Keratinocyte (primary cell): Measurements from ENCODE around the gene CMKLR1. TPM values are rescaled to one million over a fixed set of nuclear protein-coding genes. Genes with fewer than 3 reads are reported as not detected.

ENCODE experiments used
- DNase-seq: peaks from one replicate; pipeline ENCODE4 v3.0.0-alpha.2; 2011; ENCODE audit warnings: low read depth, missing footprints, low spot score
- FAIRE-seq: peaks from 2 replicates; lab custom pipeline; 2011; peaks lifted over from hg19 to GRCh38; lab: Jason Lieb, UNC
- H2AFZ ChIP-seq: 2 replicates; pipeline ENCODE4 v1.6.0; 2012; ENCODE audit warnings: low read length, control low read depth, inconsistent platforms; ENCODE audit not compliant: control insufficient read depth
- H3K27ac ChIP-seq: 2 replicates; pipeline ENCODE4 v1.5.1; 2011; ENCODE audit warnings: low read length; ENCODE audit not compliant: control insufficient read depth, insufficient read depth
- H3K27me3 ChIP-seq: 3 replicates; pipeline ENCODE4 v1.6.0; 2011; ENCODE audit warnings: low read length; ENCODE audit not compliant: control insufficient read depth, insufficient read depth; ENCODE audit errors: extremely low read depth
- H3K36me3 ChIP-seq, 2 experiments: 2 replicates in 1 of 2; 3 replicates in 1 of 2; pipeline ENCODE4 v1.5.1; 2011; ENCODE audit warnings: low read length in 2 of 2, mild to moderate bottlenecking in 1 of 2; ENCODE audit not compliant: control insufficient read depth in 2 of 2, insufficient read depth in 2 of 2; ENCODE audit errors: extremely low read depth in 1 of 2
- H3K4me1 ChIP-seq: 3 replicates; pipeline ENCODE4 v1.5.1; 2011; ENCODE audit warnings: low read length; ENCODE audit not compliant: control insufficient read depth, insufficient read depth; ENCODE audit errors: extremely low read depth
- H3K4me2 ChIP-seq: 3 replicates; pipeline ENCODE4 v1.6.0; 2011; ENCODE audit warnings: low read depth, low read length; ENCODE audit not compliant: control insufficient read depth, insufficient read depth; ENCODE audit errors: extremely low read depth
- H3K4me3 ChIP-seq, 3 experiments: fragments of 200-600 bp in 1 of 3; sonication (generic) in 1 of 3; 2 replicates in 2 of 3; 3 replicates in 1 of 3; pipeline ENCODE4 v1.5.1; 2011 to 2016; ENCODE audit warnings: low read length in 3 of 3, mild to moderate bottlenecking in 3 of 3, control low read depth in 2 of 3, inconsistent platforms in 1 of 3, low read depth in 1 of 3, mixed read lengths in 1 of 3, mixed run types in 1 of 3, moderate library complexity in 1 of 3; ENCODE audit not compliant: control insufficient read depth in 2 of 3, insufficient read depth in 2 of 3; ENCODE audit errors: extremely low read depth in 1 of 3
- H3K79me2 ChIP-seq: 2 replicates; pipeline ENCODE4 v1.6.0; 2012; ENCODE audit warnings: low read length; ENCODE audit not compliant: control insufficient read depth, insufficient read depth
- H3K9ac ChIP-seq: 3 replicates; pipeline ENCODE4 v1.6.0; 2011; ENCODE audit warnings: low read length; ENCODE audit not compliant: control insufficient read depth, insufficient read depth; ENCODE audit errors: extremely low read depth
- H3K9me1 ChIP-seq: 3 replicates; pipeline ENCODE4 v1.6.0; 2011; ENCODE audit warnings: low read length; ENCODE audit not compliant: control insufficient read depth, insufficient read depth; ENCODE audit errors: extremely low read depth
- H3K9me3 ChIP-seq: 2 replicates; pipeline ENCODE4 v1.5.1; 2012; ENCODE audit warnings: low read depth, low read length; ENCODE audit not compliant: control insufficient read depth
- H4K20me1 ChIP-seq: 3 replicates; pipeline ENCODE4 v1.6.0; 2011; ENCODE audit warnings: low read length; ENCODE audit not compliant: control insufficient read depth, insufficient read depth; ENCODE audit errors: extremely low read depth
- CTCF ChIP-seq, 3 experiments: IDR thresholded peaks in 1 of 3; conservative IDR thresholded peaks in 1 of 3; optimal IDR thresholded peaks in 1 of 3; 2 replicates in 2 of 3; 3 replicates in 1 of 3; pipeline versions ENCODE3 to v1.5.1; 2011; ENCODE audit warnings: low read length in 3 of 3, mild to moderate bottlenecking in 3 of 3, moderate library complexity in 2 of 3, control low read depth in 1 of 3, inconsistent platforms in 1 of 3; ENCODE audit not compliant: insufficient read depth in 2 of 3; ENCODE audit errors: extremely low read depth in 1 of 3
- dilution Hi-C: fragments of 300-500 bp; cut with MboI; formaldehyde crosslinking; loops from one replicate; pipeline ENCODE4 v1.7.0; 2020; ENCODE audit warnings: low sequenced_read_pairs; ENCODE audit not compliant: extremely low pct_ligation_motif_present
- polyA plus RNA-seq, 5 experiments: library from polyadenylated mRNA; depleted of rRNA in 3 of 5; stranded (reverse) in 3 of 5; stranded (forward) in 1 of 5; unstranded in 1 of 5; fragments of >200 nt; gene quantifications; 1 replicate in 1 of 5; 2 replicates in 3 of 5; 3 replicates in 1 of 5; pipeline versions ENCODE4 v1.2.1 to v1.2.3, GENCODE V29; 2011 to 2012; ENCODE audit warnings: missing spikeins in 2 of 5, low read depth in 1 of 5, low replicate concordance in 1 of 5

The CMKLR1 gene
- polyA plus RNA-seq, 1 donor (not counting 4 experiments of a cell fraction or from before 2014, with no cell fraction given): not detected

- no peaks in the 10 kb centered on the region for H3K9me1 ChIP-seq
- no peak overlapping the region for H2AFZ ChIP-seq
- no peak overlapping the region for H3K4me3 ChIP-seq
- no peak overlapping the region for H3K27ac ChIP-seq
- H3K4me1 ChIP-seq: no peaks in the 10 kb centered on the region
- H3K36me3 ChIP-seq: no peaks in the 10 kb centered on the region
- H3K9me3 ChIP-seq: no peaks in the 10 kb centered on the region
- no peak overlapping the region for H3K4me2 ChIP-seq
- no peaks in the 10 kb centered on the region for H3K79me2 ChIP-seq
- DNase-seq: no peak
- no peak for FAIRE-seq
- H3K9ac ChIP-seq: no peak overlapping the region
- no peak for TF ChIP-seq CTCF (optimal IDR thresholded peaks at IDR 0.05 in 1 of 3, IDR thresholded peaks at IDR 0.05 in 1 of 3, conservative IDR thresholded peaks at IDR 0.05 in 1 of 3; ENCODE audit: extremely low read depth in 1 of 3, insufficient read depth in 2 of 3, low read length in 3 of 3)
- H4K20me1 ChIP-seq: no peaks in the 10 kb centered on the region
- dilution Hi-C loops: no loop called here
- no peaks in the 10 kb centered on the region for H3K27me3 ChIP-seq
These were observed 69.9 kb downstream of the CMKLR1 start for GRCh38 chr12:108269224-108269623.

- Histone ChIP-seq H3K4me1 (no peaks in the 10 kb centered on the region), H3K27me3 (no peaks in the 10 kb centered on the region), H3K4me3 (no peak overlapping the region), H3K4me2 (no peak overlapping the region), H4K20me1 (no peaks in the 10 kb centered on the region), H3K9me1 (no peaks in the 10 kb centered on the region), H3K27ac (no peak overlapping the region), H3K36me3 (no peaks in the 10 kb centered on the region), H3K9me3 (no peaks in the 10 kb centered on the region), H3K79me2 (no peaks in the 10 kb centered on the region), H3K9ac (no peak overlapping the region), H2AFZ (no peak overlapping the region)
- TF ChIP-seq CTCF (optimal IDR thresholded peaks at IDR 0.05 in 1 of 3, IDR thresholded peaks at IDR 0.05 in 1 of 3, conservative IDR thresholded peaks at IDR 0.05 in 1 of 3; ENCODE audit: extremely low read depth in 1 of 3, insufficient read depth in 2 of 3, low read length in 3 of 3): no peak
- DNase-seq (no peak), FAIRE-seq (no peak)
- dilution Hi-C loops: no loop called here
These were observed 70.7 kb downstream of the CMKLR1 start for GRCh38 chr12:108268397-108268796.
